Dendritic cell treated with granulocyte-macrophage colony-stimulating factor and Interleukin-4, amounts not matched to agents 40 ng/mL and 50 ng/mL, for 4 days (primary cell): ENCODE measurements around the gene CD40LG.
A peak's percentile ranks its signal among the peaks of the same experiment; 100 is the strongest.

Source experiments
- H3K27ac Mint-ChIP-seq: one replicate; pipeline ENCODE4 v1.8.0; 2022; ENCODE audit warnings: mild to moderate bottlenecking, mixed read lengths
- H3K27me3 Mint-ChIP-seq: one replicate; pipeline ENCODE4 v1.8.0; 2022; ENCODE audit warnings: mild to moderate bottlenecking, mixed read lengths
- H3K36me3 Mint-ChIP-seq: one replicate; pipeline ENCODE4 v1.8.0; 2022; ENCODE audit warnings: low read depth, mixed read lengths
- H3K4me1 Mint-ChIP-seq: one replicate; pipeline ENCODE4 v1.8.0; 2022; ENCODE audit warnings: low read depth, mixed read lengths
- H3K4me3 Mint-ChIP-seq: one replicate; pipeline ENCODE4 v1.8.0; 2022; ENCODE audit warnings: mild to moderate bottlenecking, moderate library complexity, mixed read lengths
- H3K9me3 Mint-ChIP-seq: one replicate; pipeline ENCODE4 v1.8.0; 2022; ENCODE audit warnings: mixed read lengths
- intact Hi-C: fragments of 100-400 bp; cut with micrococcal nuclease; formaldehyde crosslinking; loops from one replicate; pipeline ENCODE4 v1.15.0; 2022

CD40LG gene

DNA sequence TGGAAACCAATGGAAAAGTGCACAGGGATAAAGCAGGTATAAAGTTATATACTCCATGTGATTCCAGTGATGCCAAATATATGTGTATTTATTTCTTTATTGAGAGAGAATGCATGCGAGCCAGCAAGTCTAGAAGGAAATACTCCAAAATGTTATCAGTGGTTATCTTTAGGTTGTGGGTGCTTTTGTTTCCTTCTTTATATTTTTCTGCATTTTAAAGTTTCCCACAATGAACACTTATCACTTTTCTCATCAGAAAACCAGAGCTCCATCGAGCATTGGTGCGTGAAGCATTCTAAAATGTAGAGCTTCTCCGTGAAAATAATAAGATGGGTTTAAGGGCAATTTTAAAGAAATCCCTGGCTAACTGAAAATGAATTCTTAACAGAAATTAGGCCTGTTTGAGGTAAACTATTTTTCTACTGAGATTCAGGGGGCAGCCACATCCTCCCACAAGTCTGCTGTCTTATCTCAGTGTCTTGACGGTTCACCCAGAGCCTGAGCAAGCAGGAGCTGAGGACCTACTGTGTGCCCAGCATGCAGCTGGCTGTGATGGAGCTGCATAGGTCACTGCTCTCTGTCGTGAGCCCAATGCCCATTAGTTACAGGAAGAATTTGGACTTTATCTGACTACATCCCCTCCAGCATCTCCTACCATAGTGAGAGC is 18.7 kb upstream of the CD40LG start:
- H3K4me3 Mint-ChIP-seq, result no peak overlapping the region
- intact Hi-C loops, result no loop called here

DNA sequence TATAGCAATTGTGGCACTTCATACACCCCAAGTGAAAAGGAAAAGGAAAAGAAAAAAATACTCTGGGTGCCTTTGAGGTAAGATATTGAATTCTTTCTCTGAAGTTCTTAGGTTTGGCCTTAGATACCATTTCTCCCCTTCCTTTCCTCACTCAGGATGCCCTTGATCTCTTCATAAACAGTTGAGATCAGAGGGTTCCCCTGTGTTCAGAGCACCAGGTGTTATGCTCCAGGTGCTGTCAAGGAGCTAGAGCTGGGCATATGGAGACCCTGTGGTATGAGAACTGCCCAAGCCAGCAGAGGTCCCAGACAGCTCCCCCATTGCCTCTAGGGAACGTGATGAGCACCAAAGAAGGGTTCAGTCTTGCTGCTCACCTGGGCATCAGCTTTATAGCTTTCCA is 17.1 kb upstream of the CD40LG start:
- Mint-ChIP-seq H3K4me3 (no peak overlapping the region), H3K4me1 (no peaks in the 10 kb centered on the region), H3K27me3 (peaks cover 1% of the 10 kb centered on the region), H3K27ac (no peak overlapping the region), H3K9me3 (no peaks in the 10 kb centered on the region), H3K36me3 (no peaks in the 10 kb centered on the region)
- intact Hi-C loops, result no loop called here

More for the DNA sequence above, 18.7 kb upstream of the CD40LG start:
- Mint-ChIP-seq H3K27me3 (peaks cover 1% of the 10 kb centered on the region), H3K27ac (no peak overlapping the region), H3K36me3 (no peaks in the 10 kb centered on the region), H3K4me1 (peaks cover 5% of the 10 kb centered on the region), H3K9me3 (no peaks in the 10 kb centered on the region)

DNA sequence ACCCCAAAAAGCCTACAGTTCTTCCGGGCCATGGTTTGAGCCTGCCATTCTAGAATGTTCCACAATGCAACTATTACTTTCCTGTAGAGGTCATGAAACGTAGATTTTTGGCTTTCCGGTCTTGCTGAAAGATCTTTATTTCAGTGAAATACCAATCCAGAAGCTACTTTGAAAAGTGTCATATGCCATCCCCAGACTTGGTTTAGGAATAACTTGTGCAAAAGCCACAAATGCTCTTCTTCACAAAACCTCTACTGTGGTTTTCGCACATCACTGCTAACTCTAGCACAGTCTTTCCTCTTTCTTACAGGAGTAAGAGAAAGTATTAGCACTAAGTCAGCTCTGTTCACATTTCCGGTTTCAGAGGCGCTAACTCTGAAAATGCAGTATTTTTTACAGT is 12.7 kb upstream of the CD40LG start:
- peaks cover 7% of the 10 kb centered on the region for H3K4me1 Mint-ChIP-seq
- no peaks in the 10 kb centered on the region for H3K9me3 Mint-ChIP-seq
- H3K27ac Mint-ChIP-seq, result no peak overlapping the region
- intact Hi-C loops, result no loop called here
- no peaks in the 10 kb centered on the region for H3K36me3 Mint-ChIP-seq
- H3K4me3 Mint-ChIP-seq, result no peak overlapping the region
- H3K27me3 Mint-ChIP-seq, result peaks cover 1% of the 10 kb centered on the region

DNA sequence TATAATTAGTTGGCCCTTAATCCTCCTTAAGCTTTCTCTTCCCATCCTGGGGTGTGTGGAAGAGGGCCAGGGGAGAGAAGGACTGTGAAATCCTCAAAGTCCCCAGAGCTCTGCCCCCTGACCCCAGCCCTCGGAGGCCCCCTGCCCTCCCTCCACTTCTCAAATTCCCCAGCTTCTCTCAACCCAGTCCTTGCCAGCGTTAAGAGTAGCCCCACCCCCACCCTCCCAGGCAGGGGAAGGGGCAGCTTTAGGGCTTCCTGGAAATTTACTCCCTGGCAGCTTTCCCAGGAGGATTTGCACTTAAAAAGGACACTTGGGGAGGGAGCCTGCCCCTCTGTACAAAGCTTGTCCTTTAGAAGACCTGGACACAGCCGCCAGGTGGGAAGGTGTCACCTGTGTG is 11.8 kb upstream of the CD40LG start:
- Mint-ChIP-seq H3K27me3 (peaks cover 1% of the 10 kb centered on the region), H3K27ac (no peak overlapping the region), H3K36me3 (no peaks in the 10 kb centered on the region), H3K9me3 (no peaks in the 10 kb centered on the region), H3K4me3 (no peak overlapping the region), H3K4me1 (peaks cover 7% of the 10 kb centered on the region)
- intact Hi-C loops, result no loop called here

DNA sequence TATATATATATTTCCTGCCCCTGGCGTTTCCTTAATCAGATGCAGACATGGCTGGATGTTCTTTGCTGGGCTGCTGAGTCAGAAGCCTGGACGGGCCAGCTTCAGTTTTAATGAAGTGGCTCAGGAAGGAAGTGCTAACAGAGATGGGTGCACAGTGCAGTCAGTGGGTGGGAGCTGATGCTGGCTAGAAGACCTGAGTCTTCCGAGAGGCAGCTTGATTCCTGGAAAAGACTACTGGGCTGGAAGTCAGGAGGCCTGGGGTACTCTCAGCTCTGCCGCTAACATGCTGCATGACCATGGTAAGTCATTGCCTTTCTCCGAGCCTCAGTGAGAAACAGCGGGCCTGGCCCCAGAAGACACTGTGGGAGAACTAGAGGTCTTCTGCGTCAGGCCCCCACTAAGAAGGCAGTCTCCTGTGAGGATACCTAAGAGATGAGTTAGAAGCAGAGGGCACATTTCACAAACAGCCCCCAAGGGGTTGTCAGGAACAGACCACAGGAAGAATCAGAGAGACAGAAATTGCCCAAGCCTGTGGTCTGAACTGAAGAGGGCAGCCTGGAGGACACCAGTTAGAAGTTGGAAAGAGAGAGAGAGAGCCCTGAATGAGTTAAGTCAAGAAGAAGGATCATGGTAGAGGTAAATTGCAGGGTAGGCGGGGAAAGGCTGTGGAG is 8.3 kb upstream of the CD40LG start:
- Mint-ChIP-seq H3K4me3 (no peak overlapping the region), H3K4me1 (peaks cover 7% of the 10 kb centered on the region), H3K27me3 (no peaks in the 10 kb centered on the region), H3K36me3 (no peaks in the 10 kb centered on the region), H3K9me3 (no peaks in the 10 kb centered on the region), H3K27ac (peak overlapping the region; percentile 4)
- intact Hi-C loops, result no loop called here

DNA sequence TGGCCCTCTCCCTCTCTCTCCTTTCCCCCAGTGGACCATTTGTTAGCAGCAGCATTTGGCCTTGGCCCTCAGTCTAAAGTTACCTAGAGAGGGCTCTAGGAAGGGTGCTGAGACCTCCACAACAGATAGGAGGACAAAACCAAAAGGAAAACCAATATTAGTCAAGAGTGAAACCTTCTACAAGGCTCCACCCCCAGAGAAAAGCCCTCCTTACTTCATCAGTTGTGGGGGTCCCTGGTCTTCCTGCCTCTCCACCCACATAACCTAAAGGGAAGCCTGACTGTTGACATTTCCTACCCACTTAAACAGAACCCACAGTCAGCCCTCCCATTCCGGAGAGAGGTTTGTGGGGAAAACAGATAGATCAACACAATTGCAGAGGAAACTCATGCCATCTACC is 4.7 kb upstream of the CD40LG start:
- Mint-ChIP-seq H3K4me3 (no peak overlapping the region), H3K4me1 (peaks cover 7% of the 10 kb centered on the region), H3K36me3 (no peaks in the 10 kb centered on the region), H3K27ac (no peak overlapping the region), H3K9me3 (no peaks in the 10 kb centered on the region), H3K27me3 (no peaks in the 10 kb centered on the region)
- intact Hi-C loops, result no loop called here

DNA sequence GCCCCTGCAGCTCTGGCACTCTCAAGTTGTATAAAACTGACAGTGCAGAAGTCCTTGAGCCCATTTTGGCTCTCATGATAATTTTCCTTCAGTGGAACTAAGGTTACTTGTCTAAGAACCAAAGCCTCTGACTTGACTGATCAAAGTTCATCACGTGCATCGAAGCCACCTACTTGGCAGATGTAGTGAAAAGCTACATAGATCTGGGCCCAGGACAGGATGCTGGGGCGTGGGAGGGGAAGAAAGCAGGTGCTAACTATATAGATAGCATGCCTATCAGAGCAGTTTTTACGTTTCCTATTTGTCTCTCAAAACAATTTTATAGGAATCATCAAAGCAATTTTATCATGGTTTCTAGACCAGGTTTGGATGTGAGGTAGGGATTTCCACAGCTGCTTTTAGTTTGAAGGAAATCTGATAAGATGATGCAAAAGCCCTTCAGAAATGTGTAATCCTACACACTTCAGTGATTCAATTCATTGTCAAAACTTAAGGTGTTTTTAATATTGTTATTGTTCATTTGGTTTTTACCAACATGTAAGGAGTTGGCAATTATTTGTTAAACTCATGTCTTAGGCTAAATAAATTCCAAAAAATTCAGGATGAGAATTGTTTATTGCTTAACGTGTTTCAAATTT is 1.2 kb upstream of the CD40LG start:
- Mint-ChIP-seq H3K4me3 (no peak overlapping the region), H3K27me3 (no peaks in the 10 kb centered on the region), H3K27ac (no peak overlapping the region), H3K4me1 (no peaks in the 10 kb centered on the region), H3K36me3 (no peaks in the 10 kb centered on the region), H3K9me3 (no peaks in the 10 kb centered on the region)
- intact Hi-C loops, result no loop called here

DNA sequence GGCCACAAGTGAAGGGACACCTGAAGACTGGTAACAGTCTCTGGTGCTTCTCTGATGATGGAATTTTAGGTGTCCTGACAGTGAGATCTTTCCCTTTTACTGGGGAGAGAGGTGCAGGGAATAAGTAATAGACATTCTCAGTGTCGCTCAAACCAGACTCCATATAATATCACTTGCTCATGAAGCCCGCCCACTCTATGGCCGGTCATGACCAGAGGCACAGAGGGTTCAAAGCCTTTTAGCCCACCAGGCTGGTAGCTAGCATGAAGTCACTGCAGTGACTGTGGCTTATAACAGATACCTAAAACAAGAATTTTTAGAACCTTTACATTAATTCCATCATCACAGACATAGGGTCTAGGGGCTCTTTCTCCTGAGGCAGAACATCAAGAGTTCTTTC is 2.9 kb downstream of the CD40LG start:
- no peak overlapping the region for H3K27ac Mint-ChIP-seq
- H3K36me3 Mint-ChIP-seq, result no peaks in the 10 kb centered on the region
- intact Hi-C loops, result no loop called here
- no peaks in the 10 kb centered on the region for H3K27me3 Mint-ChIP-seq
- no peaks in the 10 kb centered on the region for H3K4me1 Mint-ChIP-seq
- no peaks in the 10 kb centered on the region for H3K9me3 Mint-ChIP-seq
- no peak overlapping the region for H3K4me3 Mint-ChIP-seq

DNA sequence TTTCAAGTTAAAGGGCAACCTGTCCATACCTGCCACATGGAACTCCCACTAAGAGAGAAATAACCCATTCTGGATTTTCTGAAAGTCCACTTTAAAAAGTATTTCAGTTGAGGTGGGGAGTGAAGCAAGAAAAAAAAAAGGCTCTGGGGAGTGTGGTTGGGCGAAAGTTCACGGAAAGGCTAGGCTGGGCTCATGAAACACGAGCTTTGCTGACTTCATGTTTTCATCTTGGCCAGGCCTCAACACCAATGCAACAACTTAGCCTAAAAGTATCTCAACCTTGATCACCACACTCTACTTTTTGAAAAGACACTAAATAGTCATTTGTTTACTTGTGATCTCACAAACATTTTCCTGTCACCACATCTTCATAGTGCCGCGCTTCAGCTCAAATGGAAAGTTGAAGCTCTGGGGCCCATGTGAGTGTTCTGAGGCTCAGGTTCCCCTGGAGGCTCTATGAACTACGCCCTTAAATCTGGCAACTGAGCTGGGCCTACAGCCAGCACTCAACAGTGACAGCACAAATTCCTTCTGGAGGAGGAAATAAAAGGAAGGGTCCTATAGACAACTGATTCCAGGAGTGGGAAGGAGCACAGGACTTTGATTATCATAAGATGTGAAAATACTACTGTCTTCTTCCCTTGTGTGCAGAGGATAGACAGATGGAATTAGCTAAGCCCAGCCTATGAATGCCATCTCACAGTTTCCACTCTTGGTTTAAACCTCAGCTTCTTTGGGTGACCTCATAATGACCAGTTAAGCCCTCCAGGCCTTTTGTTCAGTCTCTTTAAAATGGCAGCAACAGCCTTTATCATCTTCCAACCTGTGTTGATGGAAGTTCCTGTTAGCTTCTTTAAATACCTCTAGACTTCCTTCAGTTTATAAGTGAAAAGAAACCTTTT is 5.1 kb downstream of the CD40LG start:
- Mint-ChIP-seq H3K36me3 (no peaks in the 10 kb centered on the region), H3K4me1 (no peaks in the 10 kb centered on the region), H3K27me3 (no peaks in the 10 kb centered on the region), H3K9me3 (no peaks in the 10 kb centered on the region), H3K27ac (no peak overlapping the region), H3K4me3 (no peak overlapping the region)
- intact Hi-C loops, result no loop called here

DNA sequence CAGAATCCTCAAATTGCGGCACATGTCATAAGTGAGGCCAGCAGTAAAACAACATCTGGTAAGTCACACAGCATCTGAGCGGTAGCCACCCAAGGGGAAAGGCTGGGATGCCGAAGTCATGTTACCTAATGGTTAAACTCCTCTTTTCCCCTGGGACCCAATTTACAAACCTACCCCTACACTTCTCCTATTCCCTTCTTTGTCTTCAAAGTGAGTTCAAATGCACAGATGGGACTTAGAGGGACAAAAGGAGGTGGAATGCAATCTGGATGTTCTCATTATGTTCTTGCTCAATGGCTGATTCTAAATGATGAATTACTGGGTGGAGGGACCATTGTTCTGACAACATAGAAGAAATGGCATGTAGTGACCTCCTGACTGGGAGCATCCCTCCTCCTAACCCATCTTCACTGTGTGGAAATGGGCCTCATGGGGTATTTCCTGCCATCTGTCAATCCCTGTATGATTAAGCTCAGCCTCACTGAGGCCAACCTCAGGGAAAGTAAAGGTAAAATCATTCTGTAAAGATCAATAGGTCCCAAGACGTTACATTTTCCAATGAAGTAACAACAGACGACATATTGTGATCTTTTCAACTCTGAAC is 8.5 kb downstream of the CD40LG start:
- Mint-ChIP-seq H3K27ac (no peak overlapping the region), H3K4me3 (no peak overlapping the region), H3K27me3 (no peaks in the 10 kb centered on the region), H3K36me3 (peaks cover 15% of the 10 kb centered on the region), H3K4me1 (no peaks in the 10 kb centered on the region), H3K9me3 (no peaks in the 10 kb centered on the region)
- intact Hi-C loops, result no loop called here

DNA sequence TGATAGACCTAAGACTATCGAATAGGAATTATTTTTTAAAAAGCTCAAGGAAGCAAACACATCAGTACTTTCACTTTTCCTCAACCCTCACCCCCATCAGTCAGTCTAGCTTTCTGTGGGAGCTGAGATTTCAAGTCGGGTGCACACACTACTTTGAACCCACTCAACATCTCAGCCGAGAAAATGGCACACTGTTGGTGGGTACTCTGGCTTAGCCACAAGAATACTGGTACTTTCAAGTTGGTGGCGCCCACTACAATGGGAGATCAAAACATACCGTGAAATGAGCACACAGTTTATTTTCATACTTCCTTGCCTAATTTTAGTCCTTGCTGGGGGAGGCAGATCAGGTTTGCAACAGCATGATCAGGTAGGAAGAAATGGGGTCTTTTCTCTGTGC is 10.2 kb downstream of the CD40LG start:
- intact Hi-C loops, result no loop called here
- peaks cover 21% of the 10 kb centered on the region for H3K36me3 Mint-ChIP-seq
- H3K4me3 Mint-ChIP-seq, result no peak overlapping the region
- H3K4me1 Mint-ChIP-seq, result no peaks in the 10 kb centered on the region
- H3K27ac Mint-ChIP-seq, result no peak overlapping the region
- H3K9me3 Mint-ChIP-seq, result no peaks in the 10 kb centered on the region
- no peaks in the 10 kb centered on the region for H3K27me3 Mint-ChIP-seq

DNA sequence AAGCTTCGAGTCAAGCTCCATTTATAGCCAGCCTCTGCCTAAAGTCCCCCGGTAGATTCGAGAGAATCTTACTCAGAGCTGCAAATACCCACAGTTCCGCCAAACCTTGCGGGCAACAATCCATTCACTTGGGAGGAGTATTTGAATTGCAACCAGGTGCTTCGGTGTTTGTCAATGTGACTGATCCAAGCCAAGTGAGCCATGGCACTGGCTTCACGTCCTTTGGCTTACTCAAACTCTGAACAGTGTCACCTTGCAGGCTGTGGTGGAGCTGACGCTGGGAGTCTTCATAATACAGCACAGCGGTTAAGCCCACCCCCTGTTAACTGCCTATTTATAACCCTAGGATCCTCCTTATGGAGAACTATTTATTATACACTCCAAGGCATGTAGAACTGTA is 11.2 kb downstream of the CD40LG start:
- Mint-ChIP-seq H3K27ac (no peak overlapping the region), H3K4me1 (peaks cover 6% of the 10 kb centered on the region), H3K9me3 (no peaks in the 10 kb centered on the region), H3K36me3 (peaks cover 30% of the 10 kb centered on the region), H3K4me3 (no peak overlapping the region), H3K27me3 (no peaks in the 10 kb centered on the region)
- intact Hi-C loops, result no loop called here

DNA sequence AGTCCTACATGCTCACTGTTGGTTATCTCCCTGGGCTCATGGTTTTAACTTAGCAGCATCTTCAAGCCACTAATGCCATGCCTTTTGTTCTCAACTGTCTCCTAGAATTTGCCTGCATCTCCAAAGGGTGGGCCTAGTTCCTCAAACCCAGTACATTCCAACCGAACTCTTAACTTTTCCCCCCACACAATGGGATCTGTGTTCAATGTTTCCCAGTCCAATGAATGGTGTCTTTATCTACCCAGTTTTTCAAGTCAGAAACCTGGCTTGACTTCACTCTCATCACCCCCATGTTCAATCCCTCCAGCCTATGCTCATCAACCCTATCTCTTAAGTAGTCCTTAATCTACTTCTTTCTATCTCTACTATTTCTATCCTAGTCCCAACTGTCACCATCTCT is 12.9 kb downstream of the CD40LG start:
- Mint-ChIP-seq H3K9me3 (no peaks in the 10 kb centered on the region), H3K36me3 (peaks cover 38% of the 10 kb centered on the region), H3K27me3 (no peaks in the 10 kb centered on the region), H3K27ac (no peak overlapping the region), H3K4me1 (peaks cover 13% of the 10 kb centered on the region), H3K4me3 (no peak overlapping the region)
- intact Hi-C loops, result no loop called here
